Stomach (tissue), 9 donors: ENCODE data around the gene UQCC2. TPM values are rescaled to one million over a fixed set of nuclear protein-coding genes. Genes with fewer than 3 reads are reported as not detected.

Experiments used
- DNase-seq, 2 donors: peaks; one replicate each; pipeline versions ENCODE4 v3.0.0 to v3.0.0-alpha.2; 2013 to 2019
- H3K27ac ChIP-seq, 5 donors: fragments of 200-600 bp in 4 of 5; sonication (generic) in 4 of 5; one replicate each; pipeline ENCODE4 v1.5.1; 2013 to 2019; ENCODE audit warnings: mild to moderate bottlenecking in 1 of 5, moderate library complexity in 1 of 5
- H3K27me3 ChIP-seq, 3 donors: fragments of 200-600 bp; sonication (generic); one replicate each; pipeline ENCODE4 v1.5.1; 2017 to 2019; ENCODE audit warnings: mixed run types in 1 of 3
- H3K36me3 ChIP-seq, 4 donors: fragments of 200-600 bp; sonication (generic); 1 replicate in 3 of 4; 2 replicates in 1 of 4; pipeline ENCODE4 v1.5.1; 2016 to 2019
- H3K4me1 ChIP-seq, 4 donors: fragments of 200-600 bp; sonication (generic); one replicate each; pipeline ENCODE4 v1.5.1; 2016 to 2019
- H3K4me3 ChIP-seq, 4 donors: fragments of 200-600 bp; sonication (generic) in 3 of 4; one replicate each; pipeline ENCODE4 v1.5.1; 2016 to 2019; ENCODE audit warnings: mild to moderate bottlenecking in 1 of 4
- H3K9me3 ChIP-seq, 4 donors: fragments of 200-600 bp; sonication (generic); one replicate each; pipeline ENCODE4 v1.5.1; 2016 to 2019
- EP300 ChIP-seq: sonication (generic); formaldehyde crosslinking; IDR thresholded peaks from one replicate; pipeline ENCODE4 v1.6.1; 2017; ENCODE audit warnings: antibody characterized with exemption
- POLR2A ChIP-seq, 4 donors: fragments of 450-650 bp; IDR thresholded peaks; one replicate each; pipeline ENCODE4 v1.6.1; 2016; ENCODE audit warnings: antibody characterized with exemption in 4 of 4, control low read depth in 2 of 4, mild to moderate bottlenecking in 1 of 4, moderate library complexity in 1 of 4
- POLR2AphosphoS5 ChIP-seq, 3 donors: sonication (generic); formaldehyde crosslinking; IDR thresholded peaks; one replicate each; pipeline ENCODE4 v1.6.1; 2016; ENCODE audit warnings: antibody characterized with exemption in 3 of 3
- WGBS, 5 donors: extraction: QIAGEN DNeasy Blood & Tissue Kit in 3 of 5; methylation state at CpG; one replicate each; pipeline versions ENCODE4 v1.1.5 to v1.1.7; 2013 to 2018; 5-methylcytosine and 5-hydroxymethylcytosine counted together
- intact Hi-C: fragments of 100-400 bp; cut with DNase I; formaldehyde crosslinking; loops from one replicate; pipeline ENCODE4 v1.15.1; 2023; ENCODE audit warnings: low total_unique reads
- polyA plus RNA-seq, 3 donors: library from polyadenylated mRNA; stranded (reverse); fragments of 200-250 nt; gene quantifications; one replicate each; pipeline ENCODE4 v1.2.3, GENCODE V29; 2013
- total RNA-seq, 5 donors: library from RNA; depleted of rRNA; stranded (reverse); fragments of >200 nt; gene quantifications; one replicate each; pipeline versions ENCODE4 v1.1.0 to v1.2.3, GENCODE V29; 2014 to 2016
- TF ChIP-seq, protein P1 (sequence below), 7 experiments: fragments of 450-650 bp in 4 of 7; fragments of 200-600 bp in 3 of 7; sonication (generic) in 3 of 7; IDR thresholded peaks; one replicate each; pipeline ENCODE4 v1.5.1; 2016 to 2019; ENCODE audit warnings: antibody characterized with exemption in 7 of 7, control low read depth in 2 of 7, mild to moderate bottlenecking in 1 of 7
- donor health status: healthy with polysubstance abuse.
- donor health status: Bipolar disorder and iron deficiency.
- donor health status: healthy.

UQCC2 gene
- total and polyA plus RNA-seq, 8 donors: 4.7 to 109 (median 24.7) TPM

- intact Hi-C loops: no loop called here
Measured at GRCh38 chr6:33712914-33713313, 1.4 kb upstream of the UQCC2 start.

DNA sequence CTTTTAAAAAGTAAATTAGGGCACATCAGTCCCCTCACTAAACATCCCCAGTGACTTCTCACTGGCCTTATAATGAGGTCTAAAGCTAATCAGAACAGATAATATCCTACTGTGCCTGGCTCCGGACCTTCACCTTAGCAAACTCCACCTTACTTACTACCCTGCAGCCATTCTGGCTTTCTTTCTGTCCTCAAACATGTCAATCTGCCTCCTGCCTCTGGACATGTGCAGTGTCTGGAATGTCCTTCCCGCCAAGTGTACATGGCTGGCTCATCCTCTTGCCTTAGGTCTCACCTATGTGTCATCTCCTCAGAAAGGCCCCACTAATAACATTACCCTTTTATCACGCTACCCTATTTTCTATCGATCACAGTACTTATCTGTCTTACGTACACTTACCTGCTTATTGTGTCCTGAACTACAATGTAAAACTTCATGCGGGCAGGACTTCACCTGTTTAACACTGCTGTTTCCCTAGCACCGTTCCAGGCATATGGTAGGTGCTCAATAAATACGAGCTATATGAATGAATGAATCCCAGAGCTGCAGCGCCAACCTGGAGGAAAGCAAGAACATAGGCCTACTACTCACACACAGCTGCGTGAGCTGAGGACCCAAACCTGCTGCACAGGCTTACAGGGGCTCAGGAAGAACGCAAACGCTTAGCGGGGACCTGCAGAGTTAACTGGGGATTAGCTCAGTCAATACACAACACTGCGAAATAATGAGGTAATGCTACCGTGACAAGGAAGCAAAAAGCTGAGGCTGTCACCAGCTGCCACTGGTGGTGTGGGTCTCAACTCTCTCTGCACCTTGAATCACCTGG lies 991 bp downstream of the UQCC2 start:
- TF ChIP-seq POLR2A (IDR thresholded peaks at IDR 0.05) (no peak), POLR2AphosphoS5 (IDR thresholded peaks at IDR 0.05) (no peak), EP300 (no peak)
- TF ChIP-seq, protein P1, sequence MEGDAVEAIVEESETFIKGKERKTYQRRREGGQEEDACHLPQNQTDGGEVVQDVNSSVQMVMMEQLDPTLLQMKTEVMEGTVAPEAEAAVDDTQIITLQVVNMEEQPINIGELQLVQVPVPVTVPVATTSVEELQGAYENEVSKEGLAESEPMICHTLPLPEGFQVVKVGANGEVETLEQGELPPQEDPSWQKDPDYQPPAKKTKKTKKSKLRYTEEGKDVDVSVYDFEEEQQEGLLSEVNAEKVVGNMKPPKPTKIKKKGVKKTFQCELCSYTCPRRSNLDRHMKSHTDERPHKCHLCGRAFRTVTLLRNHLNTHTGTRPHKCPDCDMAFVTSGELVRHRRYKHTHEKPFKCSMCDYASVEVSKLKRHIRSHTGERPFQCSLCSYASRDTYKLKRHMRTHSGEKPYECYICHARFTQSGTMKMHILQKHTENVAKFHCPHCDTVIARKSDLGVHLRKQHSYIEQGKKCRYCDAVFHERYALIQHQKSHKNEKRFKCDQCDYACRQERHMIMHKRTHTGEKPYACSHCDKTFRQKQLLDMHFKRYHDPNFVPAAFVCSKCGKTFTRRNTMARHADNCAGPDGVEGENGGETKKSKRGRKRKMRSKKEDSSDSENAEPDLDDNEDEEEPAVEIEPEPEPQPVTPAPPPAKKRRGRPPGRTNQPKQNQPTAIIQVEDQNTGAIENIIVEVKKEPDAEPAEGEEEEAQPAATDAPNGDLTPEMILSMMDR (IDR thresholded peaks at IDR 0.05): no peak
- Histone ChIP-seq H3K4me3 (peak overlapping the region; percentile 65 to 93 (median 82)), H3K4me1 (peaks cover 18 to 37% (median 23%) of the 10 kb centered on the region in 4 donors), H3K27ac (peak overlapping the region in 4 of 5 donors; percentile 92 to 98 (median 98)), H3K9me3 (no peaks in the 10 kb centered on the region), H3K27me3 (no peaks in the 10 kb centered on the region), H3K36me3 (peaks cover 3 to 40% (median 27%) of the 10 kb centered on the region in 4 donors)
- intact Hi-C loops: no loop called here
- DNase-seq: peak in 1 of 2 donors; percentile 58
- 67 to 74% (median 67%) methylated on average over 15 of the region's 15 CpGs for WGBS, 5 donors

More at GRCh38 chr6:33712914-33713313, 1.4 kb upstream of the UQCC2 start:
- no peak for DNase-seq
- Histone ChIP-seq H3K36me3 (peaks cover 3 to 22% (median 18%) of the 10 kb centered on the region in 4 donors), H3K4me3 (no peak overlapping the region), H3K4me1 (peaks cover 33 to 60% (median 41%) of the 10 kb centered on the region in 4 donors), H3K27me3 (no peaks in the 10 kb centered on the region), H3K27ac (no peak overlapping the region), H3K9me3 (no peaks in the 10 kb centered on the region)
- WGBS, 5 donors: 91 to 94% (median 93%) methylated on average over 3 of the region's 3 CpGs
- TF ChIP-seq, protein P1 (IDR thresholded peaks at IDR 0.05): no peak
- no peak for TF ChIP-seq POLR2AphosphoS5 (IDR thresholded peaks at IDR 0.05)
- TF ChIP-seq EP300: no peak
- TF ChIP-seq POLR2A (IDR thresholded peaks at IDR 0.05): no peak

DNA sequence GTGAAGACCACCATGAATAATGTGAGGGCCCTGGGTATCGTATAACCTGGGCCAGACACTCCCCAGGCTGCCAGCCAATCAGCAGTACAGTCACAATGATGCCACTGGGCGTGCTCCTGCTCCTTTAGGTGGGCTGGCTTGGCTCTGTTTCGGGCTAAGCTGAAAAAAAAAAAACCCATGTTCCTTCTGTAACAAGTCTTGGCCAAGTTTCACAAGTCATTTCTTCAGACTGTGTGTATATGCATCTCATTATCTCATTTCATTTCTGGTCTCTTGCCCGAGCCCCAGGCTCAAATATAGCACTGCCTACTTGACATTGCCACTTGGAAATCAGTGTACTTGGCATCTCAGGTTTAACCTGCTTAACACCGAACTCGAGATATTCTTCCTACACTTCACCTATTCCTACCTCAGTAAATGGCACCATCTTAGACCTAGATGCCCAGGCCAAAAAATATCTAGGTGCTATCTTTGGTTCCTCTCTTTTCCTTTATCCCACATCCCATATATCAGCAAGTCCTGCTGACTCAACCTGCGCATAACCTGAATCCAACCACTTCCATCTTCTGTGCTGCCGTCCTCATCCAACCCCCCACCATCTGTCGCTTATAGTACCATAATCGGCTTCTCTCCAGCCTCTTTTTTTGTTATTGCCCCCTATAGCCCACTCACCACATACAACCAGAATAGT lies 1.8 kb downstream of the UQCC2 start:
- H3K9me3 ChIP-seq: no peaks in the 10 kb centered on the region
- 80 to 88% (median 83%) methylated on average over 10 of the region's 10 CpGs for WGBS, 5 donors
- DNase-seq: no peak
- intact Hi-C loops: no loop called here
- H3K4me3 ChIP-seq: no peak overlapping the region
- TF ChIP-seq EP300 (no peak), POLR2A (IDR thresholded peaks at IDR 0.05) (no peak), POLR2AphosphoS5 (IDR thresholded peaks at IDR 0.05) (no peak)
- TF ChIP-seq, protein P1 (IDR thresholded peaks at IDR 0.05): no peak
- H3K27me3 ChIP-seq: no peaks in the 10 kb centered on the region
- no peak overlapping the region for H3K27ac ChIP-seq
- peaks cover 3 to 40% (median 27%) of the 10 kb centered on the region in 4 donors for H3K36me3 ChIP-seq
- H3K4me1 ChIP-seq: peaks cover 18 to 34% (median 23%) of the 10 kb centered on the region in 4 donors

DNA sequence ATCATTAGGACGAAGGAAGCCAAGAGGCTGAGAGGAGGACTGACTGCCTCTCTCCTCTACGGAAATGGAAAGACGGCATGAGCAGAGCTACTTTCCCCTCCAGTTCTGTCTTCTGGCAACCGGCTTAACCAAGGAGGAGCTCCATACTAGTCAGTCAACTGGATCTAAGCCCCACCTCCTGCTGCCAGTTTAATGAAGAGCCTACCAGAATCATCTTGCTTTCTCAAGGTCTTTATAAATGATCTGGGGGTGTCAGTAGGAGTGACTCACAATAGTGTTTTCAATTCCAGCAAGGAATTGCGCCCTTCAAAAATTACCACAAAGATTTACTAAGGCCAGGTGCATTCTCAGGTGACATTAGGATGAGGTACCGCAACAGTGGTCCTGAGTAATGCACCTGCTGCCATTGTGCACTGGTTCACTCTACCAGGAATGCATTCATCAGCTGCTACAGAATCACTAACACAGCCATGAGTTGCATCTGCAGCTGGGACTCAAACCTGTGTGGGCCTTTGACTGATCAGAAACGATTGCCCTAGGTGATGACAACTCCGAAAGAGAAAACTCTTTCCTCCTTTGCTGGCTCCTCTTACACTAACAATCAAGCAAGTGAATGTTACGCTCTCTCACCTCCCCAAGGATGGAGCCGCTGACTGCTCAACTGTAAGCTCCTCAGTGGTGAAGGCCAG lies 2.8 kb downstream of the UQCC2 start:
- H3K27ac ChIP-seq: no peak overlapping the region
- no peak overlapping the region for H3K4me3 ChIP-seq
- peaks cover 3 to 40% (median 31%) of the 10 kb centered on the region in 4 donors for H3K36me3 ChIP-seq
- no peak for TF ChIP-seq POLR2AphosphoS5 (IDR thresholded peaks at IDR 0.05)
- TF ChIP-seq, protein P1 (IDR thresholded peaks at IDR 0.05): no peak
- 91 to 94% (median 94%) methylated on average over 10 of the region's 10 CpGs for WGBS, 5 donors
- H3K27me3 ChIP-seq: no peaks in the 10 kb centered on the region
- peaks cover 18 to 34% (median 23%) of the 10 kb centered on the region in 4 donors for H3K4me1 ChIP-seq
- intact Hi-C loops: no loop called here
- no peaks in the 10 kb centered on the region for H3K9me3 ChIP-seq
- no peak for DNase-seq
